NCI-H1436 (cell line): ENCODE data around the gene TWIST2.

Experiments
- DNase-seq: peaks from one replicate; lab custom pipeline; 2025; lab: John Stamatoyannopoulos, UW

Gene TWIST2

GRCh38 chr2:238873381-238873801 lies 25.5 kb downstream of the TWIST2 start:
- DNase-seq, result no peak

GRCh38 chr2:238873841-238874240 lies 26.0 kb downstream of the TWIST2 start:
- no peak for DNase-seq

GRCh38 chr2:238874330-238875050 lies 26.6 kb downstream of the TWIST2 start:
- no peak for DNase-seq

GRCh38 chr2:238875101-238875470 lies 27.2 kb downstream of the TWIST2 start:
- DNase-seq, result no peak

- DNase-seq, result no peak
Measured at GRCh38 chr2:238875471-238876231, 27.8 kb downstream of the TWIST2 start.

GRCh38 chr2:238876232-238876630 lies 28.3 kb downstream of the TWIST2 start:
- no peak for DNase-seq

GRCh38 chr2:238878051-238878735 lies 30.3 kb downstream of the TWIST2 start:
- no peak for DNase-seq

GRCh38 chr2:238879043-238879442 lies 31.2 kb downstream of the TWIST2 start:
- no peak for DNase-seq

GRCh38 chr2:238879621-238880377 lies 31.9 kb downstream of the TWIST2 start:
- no peak for DNase-seq

GRCh38 chr2:238881353-238882081 lies 33.6 kb downstream of the TWIST2 start:
- DNase-seq, result no peak

- no peak for DNase-seq
Measured at GRCh38 chr2:238882082-238882755, 34.3 kb downstream of the TWIST2 start.

- DNase-seq, result no peak
Measured at GRCh38 chr2:238883421-238883901, 35.6 kb downstream of the TWIST2 start.

- DNase-seq, result no peak
Measured at GRCh38 chr2:238884122-238884811, 36.4 kb downstream of the TWIST2 start.

- no peak for DNase-seq
Measured at GRCh38 chr2:238884812-238885408, 37.0 kb downstream of the TWIST2 start.

- no peak for DNase-seq
Measured at GRCh38 chr2:238886453-238887094, 38.7 kb downstream of the TWIST2 start.

- no peak for DNase-seq
Measured at GRCh38 chr2:238887616-238888015, 39.7 kb downstream of the TWIST2 start.

GRCh38 chr2:238888781-238889180 lies 40.9 kb downstream of the TWIST2 start:
- DNase-seq, result no peak

- DNase-seq, result no peak
Measured at GRCh38 chr2:238890131-238890530, 42.2 kb downstream of the TWIST2 start.
